Measurements from ENCODE around the gene NR4A1.
"Not testable (repeated sequence)": the region's sequence is repeated elsewhere in the genome, so short reads cannot be mapped to it uniquely, and the experiment has no call there.

The NR4A1 gene

DNA sequence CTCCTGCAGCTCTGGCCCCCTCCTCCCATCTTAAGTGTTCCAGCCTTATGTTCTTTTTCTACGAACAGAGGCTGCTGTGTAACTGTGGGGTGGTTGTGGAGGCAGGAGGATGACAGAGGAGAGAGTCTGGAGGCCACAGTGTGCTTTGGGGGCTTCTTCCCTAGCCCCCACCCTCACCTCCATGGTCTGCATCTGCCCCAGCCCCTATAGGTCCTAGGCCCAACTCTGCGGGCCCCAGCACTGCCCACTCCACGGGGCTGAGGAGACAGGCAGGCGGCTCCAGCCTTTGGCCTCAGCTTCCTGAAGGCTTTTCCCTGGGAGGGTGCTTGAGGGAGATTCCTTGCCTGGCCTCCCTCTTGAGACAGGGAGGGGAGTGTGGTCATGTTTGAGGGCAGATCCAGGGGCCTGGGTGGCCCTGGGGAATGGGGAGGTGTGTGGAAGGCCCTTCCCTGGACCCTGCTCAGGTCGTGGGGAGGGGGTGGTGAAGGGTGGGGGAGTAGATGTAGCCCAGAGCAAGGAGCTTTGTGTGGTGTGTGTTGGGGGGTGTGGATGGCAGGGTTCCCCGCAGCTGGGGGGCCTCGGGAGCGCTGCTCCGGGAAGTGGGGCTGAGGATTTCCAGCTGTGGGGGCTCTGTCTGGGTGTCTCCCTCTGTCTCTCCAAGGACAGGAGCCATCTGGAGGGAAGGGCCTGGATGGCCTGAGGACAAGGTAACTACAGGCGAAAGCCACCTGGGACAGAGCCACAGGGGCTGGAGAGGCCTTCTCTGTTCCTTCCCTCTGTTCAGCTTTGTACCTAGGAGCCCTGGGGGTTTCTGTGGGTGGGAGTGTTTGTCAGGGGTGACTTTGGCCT lies 29.4 kb downstream of the NR4A1 start:
- DNase-seq, result no peak

DNA sequence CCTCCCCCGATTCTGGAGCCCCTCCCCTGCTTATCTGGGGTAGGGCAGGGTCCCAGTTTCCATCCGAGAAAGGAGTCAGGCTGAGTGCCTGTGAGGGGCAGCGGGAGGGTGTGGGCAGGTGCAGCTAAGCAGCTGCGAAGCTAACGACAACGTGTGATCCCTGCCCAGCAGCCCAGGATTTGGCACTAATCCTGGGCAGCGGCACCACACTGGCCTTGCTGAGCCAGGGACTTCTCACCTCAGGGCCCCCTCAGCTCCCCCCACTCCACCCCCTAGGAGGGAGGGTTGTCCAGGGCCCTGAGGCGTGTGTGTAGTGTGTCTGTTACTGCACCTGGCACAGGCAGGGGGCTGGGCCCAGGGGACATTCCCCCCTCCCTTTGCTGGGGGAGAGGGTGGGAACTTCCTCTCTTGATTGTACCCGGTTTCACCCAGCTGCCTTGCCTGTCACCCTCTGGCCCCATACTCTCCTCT lies 30.1 kb downstream of the NR4A1 start:
- DNase-seq, result no peak

- DNase-seq, result no peak
These were observed 30.9 kb downstream of the NR4A1 start for GRCh38 chr12:52082026-52082668.

DNA sequence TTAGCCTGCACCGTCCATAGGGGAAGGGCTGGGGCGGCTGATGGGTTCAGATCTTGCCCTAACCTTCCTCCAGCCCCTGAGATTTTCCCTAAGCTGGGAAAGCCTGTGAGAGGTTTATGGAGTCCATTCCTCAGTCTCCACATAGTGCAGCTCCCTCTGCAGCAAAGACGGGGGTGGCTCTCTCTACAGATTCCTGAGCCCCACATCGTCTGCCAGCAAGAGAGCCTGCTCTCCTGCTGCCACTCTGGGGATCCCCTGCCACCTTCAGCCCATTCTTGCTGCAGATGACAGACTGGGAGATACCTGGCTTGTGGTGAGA lies 31.4 kb downstream of the NR4A1 start:
- no peak for DNase-seq

DNA sequence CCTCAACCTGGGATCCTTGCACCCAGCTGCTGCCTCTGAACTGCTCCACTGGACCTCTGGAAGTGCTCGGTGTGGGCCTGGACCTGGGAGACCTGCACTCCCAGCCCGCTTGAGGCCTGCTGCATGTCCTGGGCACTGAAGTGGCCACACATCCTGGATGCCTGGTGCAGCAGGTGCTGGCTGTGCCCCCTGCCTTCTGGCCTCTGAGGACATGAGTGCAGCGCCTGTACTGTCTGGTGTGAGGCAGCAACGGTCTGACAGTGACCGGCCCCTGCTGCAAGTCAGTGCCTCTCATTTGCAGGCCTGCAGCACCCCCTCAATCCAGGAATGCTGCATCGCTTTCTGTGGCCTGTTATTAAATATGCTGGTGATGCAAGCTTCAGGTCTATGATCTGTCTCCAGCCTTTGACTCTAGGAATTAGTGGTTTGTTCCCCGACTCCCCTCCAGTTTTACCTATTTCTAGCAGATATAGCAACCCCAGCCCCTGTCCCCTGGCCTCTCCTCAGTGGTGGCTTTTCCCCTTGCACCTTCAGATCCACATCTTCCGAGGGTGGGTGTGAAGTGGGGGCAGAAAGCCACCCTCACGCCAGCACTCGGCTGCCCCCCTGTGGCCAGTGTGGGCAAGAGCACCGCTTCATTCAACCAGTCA lies 31.9 kb downstream of the NR4A1 start:
- no peak for DNase-seq

DNA sequence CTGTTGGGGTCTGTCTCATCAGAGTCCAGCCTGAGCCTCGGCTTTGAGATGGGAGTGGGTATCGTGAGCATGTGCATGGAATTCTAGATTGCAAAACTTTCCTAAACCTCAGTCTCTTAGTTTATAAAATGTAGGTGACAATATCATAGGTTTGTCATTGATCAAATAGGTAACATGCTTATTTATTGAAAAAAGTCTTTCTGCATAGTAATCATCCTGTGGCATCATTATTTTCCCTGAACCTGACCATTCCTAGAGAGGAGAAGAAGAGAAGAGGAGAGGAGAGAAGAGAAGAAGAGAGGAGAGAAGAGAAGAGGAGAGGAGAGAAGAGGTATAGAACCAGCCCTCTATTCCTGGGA lies 32.4 kb downstream of the NR4A1 start:
- no peak for DNase-seq

GRCh38 chr12:52084491-52085231 lies 33.4 kb downstream of the NR4A1 start:
- DNase-seq, result no peak

- DNase-seq, result no peak
These were observed 34.5 kb downstream of the NR4A1 start for GRCh38 chr12:52085682-52086180.

DNA sequence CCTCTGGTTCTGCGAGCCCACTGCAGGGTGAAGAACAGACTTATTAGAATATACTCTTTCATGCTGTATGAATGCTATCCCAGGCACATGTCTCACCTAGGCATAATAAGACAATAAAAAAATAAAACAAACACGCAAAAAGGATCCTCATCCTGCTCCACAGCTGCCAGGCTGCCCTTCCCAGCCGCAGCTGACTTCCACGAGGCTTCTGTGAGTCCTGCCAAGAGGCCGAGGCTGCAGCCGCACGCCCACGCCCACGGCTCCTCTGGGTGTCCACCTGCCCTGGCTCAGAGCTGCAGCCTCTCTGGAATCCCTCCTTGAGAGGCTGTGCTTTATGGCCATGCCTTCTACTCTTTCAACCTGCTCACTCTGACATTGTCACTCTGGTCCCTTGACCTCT lies 35.1 kb downstream of the NR4A1 start:
- no peak for DNase-seq

DNA sequence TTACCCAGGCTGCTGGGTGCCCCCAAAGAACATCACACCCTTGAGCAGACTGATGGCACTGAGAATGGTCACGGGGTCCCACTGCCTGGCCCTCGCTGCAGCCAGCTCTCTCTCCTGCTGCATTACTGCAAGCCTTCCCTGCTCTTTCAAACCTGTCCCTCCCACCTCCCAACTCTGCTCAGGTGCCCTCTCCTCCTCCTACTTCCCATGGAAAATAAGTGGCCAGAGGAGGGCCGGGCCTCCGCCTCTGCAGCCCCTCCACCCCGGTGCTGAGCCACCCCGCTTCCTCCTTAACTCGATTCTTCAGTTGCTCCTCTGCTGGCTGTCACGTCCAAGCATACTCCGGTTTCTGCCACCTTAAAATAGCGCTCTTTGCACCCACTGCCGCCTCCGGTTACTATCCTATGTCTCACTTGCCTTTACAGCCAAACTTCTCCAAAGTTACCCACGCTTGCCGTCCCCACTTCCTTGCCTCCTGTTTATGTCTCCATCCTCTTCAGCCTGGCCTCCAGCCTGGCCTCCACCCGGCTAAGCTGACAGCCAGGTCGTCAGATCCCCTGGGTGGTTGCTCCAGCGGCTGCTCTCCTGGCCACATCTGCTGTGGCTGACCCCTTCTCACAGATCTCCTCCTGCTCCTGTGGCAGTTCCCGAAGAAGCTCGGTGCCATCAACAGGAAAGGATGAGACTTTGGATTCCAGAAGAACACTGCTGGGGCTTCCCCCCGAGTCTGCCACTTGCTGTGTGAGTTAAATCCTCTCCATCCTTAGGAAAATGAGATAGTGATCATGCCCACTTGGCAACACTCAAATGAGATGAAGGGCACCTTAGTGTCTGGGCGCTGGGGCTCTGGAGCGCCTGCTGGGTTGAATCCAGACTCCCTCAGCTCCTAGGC lies 35.9 kb downstream of the NR4A1 start:
- no peak for DNase-seq

DNA sequence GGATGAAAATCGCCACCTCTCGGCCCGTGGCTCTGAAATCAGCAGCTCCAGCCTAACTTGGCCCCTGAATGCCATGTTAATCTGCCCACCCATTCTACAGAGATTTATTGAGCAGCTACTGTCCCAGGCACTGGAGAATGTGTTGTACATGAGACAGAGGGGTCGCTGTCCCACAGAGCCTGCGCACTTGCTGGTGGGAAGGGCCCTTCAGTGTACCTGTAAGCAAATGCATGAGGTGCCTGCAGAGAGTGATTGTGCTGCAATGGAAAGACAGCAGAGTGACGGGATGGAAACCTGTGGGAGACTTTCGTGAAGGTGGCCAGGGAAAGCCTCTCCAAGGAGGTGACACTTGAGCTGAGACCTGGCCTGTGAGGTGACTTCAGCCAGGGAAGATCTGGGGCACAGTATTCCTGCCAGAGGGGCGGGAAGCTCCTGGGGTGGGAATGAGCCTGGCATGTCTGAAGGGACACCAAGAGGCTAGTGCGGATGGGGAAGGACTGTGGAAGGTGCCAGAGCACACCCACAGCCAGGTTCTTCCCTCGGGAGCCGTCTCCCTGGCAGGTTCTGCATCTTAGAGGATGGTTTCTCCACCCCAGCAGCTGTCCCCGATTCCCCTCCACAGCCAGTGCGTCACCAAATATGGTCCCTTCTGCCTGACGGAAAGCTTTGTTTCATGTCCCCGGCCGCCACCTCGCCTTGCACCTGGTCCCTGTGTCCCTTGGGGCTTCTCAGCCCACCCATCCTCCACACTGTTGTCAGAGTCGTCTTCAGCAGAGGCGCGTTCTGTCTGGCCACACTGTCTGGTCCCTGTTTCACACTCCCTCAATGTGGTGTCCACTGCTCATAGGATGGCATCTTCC lies 36.9 kb downstream of the NR4A1 start:
- DNase-seq, result no peak

DNA sequence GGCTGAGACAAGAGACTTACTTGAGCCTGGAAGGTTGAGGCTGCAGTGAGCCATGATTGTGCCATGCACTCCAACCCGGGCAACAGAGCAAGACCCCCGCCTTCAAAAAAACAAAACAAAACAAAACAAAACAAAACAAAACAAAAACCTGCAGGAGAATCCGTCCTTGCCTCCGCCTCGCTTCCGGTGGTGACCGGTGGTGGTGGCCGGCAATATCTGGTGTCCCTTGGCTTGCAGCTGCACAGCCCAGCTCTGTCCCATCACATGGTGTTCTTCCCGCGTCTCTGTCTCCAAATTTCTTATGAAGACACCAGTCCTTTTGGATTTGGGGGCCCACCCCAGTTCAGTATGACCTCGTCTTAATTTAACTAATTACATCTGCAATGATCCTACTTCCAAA lies 38.2 kb downstream of the NR4A1 start:
- DNase-seq, result no peak

DNA sequence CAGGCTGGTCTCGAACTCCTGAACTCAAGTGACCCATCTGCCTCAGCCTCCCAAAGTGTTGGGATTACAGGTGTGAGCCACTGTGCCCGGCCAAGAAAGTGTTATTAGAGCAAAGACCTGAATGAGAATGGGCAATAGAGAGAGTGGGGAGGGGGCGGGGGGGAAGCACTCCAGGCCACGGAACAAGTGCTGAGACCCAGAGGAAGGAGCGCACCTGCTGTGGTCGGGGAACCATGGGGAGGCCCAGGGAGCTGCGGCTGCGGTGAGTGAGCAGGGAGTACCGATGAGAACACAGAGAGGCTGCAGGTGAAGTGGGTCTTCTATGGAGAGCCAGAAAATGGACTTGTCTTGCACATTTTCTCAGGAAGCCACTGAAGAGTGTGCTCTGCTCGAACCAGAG lies 39.0 kb downstream of the NR4A1 start:
- no peak for DNase-seq

DNA sequence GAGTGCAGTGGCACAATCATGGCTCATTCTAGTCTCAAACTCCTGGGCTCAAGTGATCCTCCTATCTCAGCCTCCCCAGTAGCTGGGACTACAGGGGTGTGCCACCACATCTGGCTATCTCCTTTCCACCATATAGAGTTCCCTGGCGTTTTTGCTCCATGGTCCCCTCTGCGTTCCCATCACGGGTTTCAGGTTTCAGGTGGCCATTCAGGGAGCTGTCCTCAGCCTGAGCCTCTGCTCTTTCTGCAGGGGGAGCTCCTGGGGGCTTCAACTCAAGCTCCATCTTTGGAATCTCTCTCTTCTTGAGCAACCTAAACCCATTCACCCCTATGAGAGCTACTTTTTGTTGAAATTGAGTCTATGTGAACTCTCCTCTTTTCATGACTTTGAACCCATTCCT lies 39.8 kb downstream of the NR4A1 start:
- DNase-seq, result no peak

GRCh38 chr12:52091869-52092268 lies 40.6 kb downstream of the NR4A1 start:
- DNase-seq, result no peak

- DNase-seq, result no peak
These were observed 42.1 kb downstream of the NR4A1 start for GRCh38 chr12:52093346-52093745.

- DNase-seq, result no peak
These were observed 45.2 kb downstream of the NR4A1 start for GRCh38 chr12:52096332-52097044.

- no peak for DNase-seq
These were observed 45.9 kb downstream of the NR4A1 start for GRCh38 chr12:52097045-52097666.

- not testable (repeated sequence) for DNase-seq
These were observed 53.3 kb downstream of the NR4A1 start for GRCh38 chr12:52104431-52105089.
